Astrocyte (in vitro differentiated cells and primary cell): ENCODE results near the gene DDIAS. TPM values are rescaled to one million over a fixed set of nuclear protein-coding genes. Genes with fewer than 3 reads are reported as not detected.

Source experiments
- DNase-seq: peaks from one replicate; pipeline ENCODE4 v3.0.0-alpha.2; 2010; ENCODE audit warnings: low read depth
- FAIRE-seq: peaks from 2 replicates; lab custom pipeline; 2011; peaks lifted over from hg19 to GRCh38; lab: Jason Lieb, UNC
- H2AFZ ChIP-seq: 2 replicates; pipeline ENCODE4 v1.6.0; 2012; ENCODE audit warnings: low read depth, low read length, inconsistent platforms
- H3K27ac ChIP-seq: 2 replicates; pipeline ENCODE4 v1.5.1; 2011; ENCODE audit warnings: low read depth, low read length, inconsistent platforms
- H3K27me3 ChIP-seq: 2 replicates; pipeline ENCODE4 v1.6.0; 2011; ENCODE audit warnings: low read length, inconsistent platforms; ENCODE audit not compliant: insufficient read depth
- H3K36me3 ChIP-seq: 2 replicates; pipeline ENCODE4 v1.5.1; 2011; ENCODE audit warnings: low read length, inconsistent platforms; ENCODE audit not compliant: insufficient read depth
- H3K4me1 ChIP-seq: 2 replicates; pipeline ENCODE4 v1.5.1; 2011; ENCODE audit warnings: low read length, inconsistent platforms; ENCODE audit not compliant: insufficient read depth
- H3K4me2 ChIP-seq: 2 replicates; pipeline ENCODE4 v1.6.0; 2012; ENCODE audit warnings: low read length, inconsistent platforms
- H3K4me3 ChIP-seq: 2 replicates; pipeline ENCODE4 v1.5.1; 2011; ENCODE audit warnings: low read depth, mild to moderate bottlenecking, low read length, inconsistent platforms; ENCODE audit not compliant: insufficient read depth
- H3K79me2 ChIP-seq: 2 replicates; pipeline ENCODE4 v1.6.0; 2012; ENCODE audit warnings: mild to moderate bottlenecking, low read length, inconsistent platforms; ENCODE audit not compliant: insufficient read depth
- H3K9ac ChIP-seq: 2 replicates; pipeline ENCODE4 v1.6.0; 2012; ENCODE audit warnings: mild to moderate bottlenecking, low read length, inconsistent platforms
- H3K9me3 ChIP-seq: 2 replicates; pipeline ENCODE4 v1.5.1; 2012; ENCODE audit warnings: low read depth, mild to moderate bottlenecking, low read length, inconsistent platforms; ENCODE audit not compliant: insufficient read depth
- H4K20me1 ChIP-seq: 2 replicates; pipeline ENCODE4 v1.6.0; 2012; ENCODE audit warnings: low read length, inconsistent platforms; ENCODE audit not compliant: insufficient read depth
- H3K27ac Mint-ChIP-seq: one replicate; pipeline ENCODE4 v1.8.0; 2021; ENCODE audit warnings: mild to moderate bottlenecking, mixed read lengths; ENCODE audit not compliant: unreplicated experiment
- H3K27me3 Mint-ChIP-seq: one replicate; pipeline ENCODE4 v1.8.0; 2021; ENCODE audit warnings: low read depth, mixed read lengths; ENCODE audit not compliant: unreplicated experiment
- H3K36me3 Mint-ChIP-seq: one replicate; pipeline ENCODE4 v1.8.0; 2021; ENCODE audit warnings: low read depth, mixed read lengths; ENCODE audit not compliant: unreplicated experiment
- H3K4me1 Mint-ChIP-seq: one replicate; pipeline ENCODE4 v1.8.0; 2021; ENCODE audit warnings: low read depth, mixed read lengths; ENCODE audit not compliant: unreplicated experiment
- H3K4me3 Mint-ChIP-seq: one replicate; pipeline ENCODE4 v1.8.0; 2021; ENCODE audit warnings: mild to moderate bottlenecking, moderate library complexity, mixed read lengths; ENCODE audit not compliant: unreplicated experiment
- H3K9me3 Mint-ChIP-seq: one replicate; pipeline ENCODE4 v1.8.0; 2021; ENCODE audit warnings: mild to moderate bottlenecking, mixed read lengths; ENCODE audit not compliant: unreplicated experiment
- CTCF ChIP-seq: IDR thresholded peaks from 2 replicates; pipeline ENCODE4 v1.5.1; 2011; ENCODE audit warnings: low read depth, mild to moderate bottlenecking, inconsistent platforms, low read length, moderate library complexity; ENCODE audit not compliant: insufficient read depth
- EZH2 ChIP-seq: IDR thresholded peaks from 2 replicates; pipeline ENCODE4 v1.6.1; 2012; ENCODE audit warnings: mild to moderate bottlenecking, low read length, inconsistent platforms; ENCODE audit not compliant: insufficient read depth
- total RNA-seq: library from RNA; stranded (reverse); gene quantifications from 2 replicates; pipeline ENCODE4 v1.2.1, GENCODE V29; 2021

Gene DDIAS
- total RNA-seq, 1 donor from 2014 or later = 4.0 TPM

- no peaks in the 10 kb centered on the region for H3K27me3 ChIP-seq
- Mint-ChIP-seq H3K4me1 (peaks cover 32% of the 10 kb centered on the region), H3K9me3 (no peaks in the 10 kb centered on the region), H3K36me3 (no peaks in the 10 kb centered on the region), H3K27me3 (no peaks in the 10 kb centered on the region), H3K27ac (no peak overlapping the region), H3K4me3 (no peak overlapping the region)
- no peak overlapping the region for H3K4me2 ChIP-seq
- no peak overlapping the region for H3K9ac ChIP-seq
- no peaks in the 10 kb centered on the region for H3K9me3 ChIP-seq
- no peak overlapping the region for H2AFZ ChIP-seq
- TF ChIP-seq EZH2 = no peak
- no peak for TF ChIP-seq CTCF
- DNase-seq (no peak), FAIRE-seq (no peak)
- peaks cover 29% of the 10 kb centered on the region for H3K4me1 ChIP-seq
- H3K4me3 ChIP-seq = no peak overlapping the region
- no peaks in the 10 kb centered on the region for H4K20me1 ChIP-seq
- H3K36me3 ChIP-seq = no peaks in the 10 kb centered on the region
- H3K79me2 ChIP-seq = no peaks in the 10 kb centered on the region
- no peak overlapping the region for H3K27ac ChIP-seq
Measured at GRCh38 chr11:82975882-82976281, 74.3 kb downstream of the DDIAS start.

- Histone ChIP-seq H3K36me3 (peaks cover 5% of the 10 kb centered on the region), H3K9me3 (no peaks in the 10 kb centered on the region), H4K20me1 (no peaks in the 10 kb centered on the region), H3K4me1 (peaks cover 32% of the 10 kb centered on the region), H3K4me3 (no peak overlapping the region), H3K27ac (no peak overlapping the region), H3K27me3 (no peaks in the 10 kb centered on the region), H2AFZ (no peak overlapping the region), H3K79me2 (no peaks in the 10 kb centered on the region), H3K9ac (no peak overlapping the region), H3K4me2 (no peak overlapping the region)
- Mint-ChIP-seq H3K36me3 (no peaks in the 10 kb centered on the region), H3K27me3 (no peaks in the 10 kb centered on the region), H3K9me3 (no peaks in the 10 kb centered on the region), H3K27ac (no peak overlapping the region), H3K4me3 (no peak overlapping the region), H3K4me1 (peaks cover 37% of the 10 kb centered on the region)
- peak; percentile 58 for FAIRE-seq
- no peak for DNase-seq
- TF ChIP-seq CTCF (no peak), EZH2 (no peak)
Measured at GRCh38 chr11:82976786-82977185, 75.2 kb downstream of the DDIAS start.

- Histone ChIP-seq H3K79me2 (no peaks in the 10 kb centered on the region), H3K4me2 (no peak overlapping the region), H3K4me3 (no peak overlapping the region), H2AFZ (no peak overlapping the region), H3K9ac (no peak overlapping the region), H3K36me3 (peaks cover 6% of the 10 kb centered on the region), H3K27ac (peak overlapping the region; percentile 67), H4K20me1 (no peaks in the 10 kb centered on the region), H3K27me3 (no peaks in the 10 kb centered on the region), H3K9me3 (no peaks in the 10 kb centered on the region), H3K4me1 (peaks cover 36% of the 10 kb centered on the region)
- peak overlapping the region; percentile 88 for H3K27ac Mint-ChIP-seq
- H3K4me3 Mint-ChIP-seq = no peak overlapping the region
- no peaks in the 10 kb centered on the region for H3K27me3 Mint-ChIP-seq
- H3K4me1 Mint-ChIP-seq = peaks cover 42% of the 10 kb centered on the region
- peak; percentile 78 for FAIRE-seq
- DNase-seq = peak; percentile 89
- no peaks in the 10 kb centered on the region for H3K9me3 Mint-ChIP-seq
- no peak for TF ChIP-seq EZH2
- no peak for TF ChIP-seq CTCF
- no peaks in the 10 kb centered on the region for H3K36me3 Mint-ChIP-seq
Measured at GRCh38 chr11:82978422-82979099, 77.0 kb downstream of the DDIAS start.
